Heart left ventricle (tissue), 13 donors: ENCODE data around the gene SLC19A3.

Experiments
- POLR2A ChIP-seq, 2 donors: fragments of 450-650 bp; IDR thresholded peaks; one replicate each; pipeline ENCODE4 v1.6.1; 2017; ENCODE audit warnings: antibody characterized with exemption in 2 of 2, mild to moderate bottlenecking in 2 of 2, moderate library complexity in 2 of 2
- TF ChIP-seq, protein P1 (sequence below), 12 donors: fragments of 200-600 bp; sonication (generic) in 4 of 12; IDR thresholded peaks; one replicate each; pipeline versions ENCODE4 v1.5.0 to v1.8.0; 2018 to 2022; ENCODE audit warnings: antibody characterized with exemption in 12 of 12, mild to moderate bottlenecking in 5 of 12
- donor health status: ischemic (EF 13 %, LVEDD 7.1; RV severe dilation, severe dysfunction).
- donor health status: DM: no; HTN: yes; CAD: no.
- donor health status: DM: no; HTN: no; CAD: no.
- donor health status: ischemic (EF 25% LVEDD 6.9; RV normal size, moderate dysfunction).
- donor health status: ischemic (EF 25% LVEDD 5.7; RV mildly dilated, moderate dysfunction).
- donor health status: ischemic (EF 35%, LVEDD 5.7; RV mildly dilated, moderate dysfunction).
- donor health status: nonischemic (EF 11% LVEDD 7.7; RV severe dilation, severe dysfunction).
- donor health status: DM: yes; HTN: yes; CAD: no.
- donor health status: PGD.
- donor health status: ischemic (EF 29% LVEDD 5.4; RV normal size, mild dysfunction).
- donor health status: nonischemic (EF 23%, LVEDD 6.1; RV moderate dilation, normal function).

- TF ChIP-seq, protein P1, sequence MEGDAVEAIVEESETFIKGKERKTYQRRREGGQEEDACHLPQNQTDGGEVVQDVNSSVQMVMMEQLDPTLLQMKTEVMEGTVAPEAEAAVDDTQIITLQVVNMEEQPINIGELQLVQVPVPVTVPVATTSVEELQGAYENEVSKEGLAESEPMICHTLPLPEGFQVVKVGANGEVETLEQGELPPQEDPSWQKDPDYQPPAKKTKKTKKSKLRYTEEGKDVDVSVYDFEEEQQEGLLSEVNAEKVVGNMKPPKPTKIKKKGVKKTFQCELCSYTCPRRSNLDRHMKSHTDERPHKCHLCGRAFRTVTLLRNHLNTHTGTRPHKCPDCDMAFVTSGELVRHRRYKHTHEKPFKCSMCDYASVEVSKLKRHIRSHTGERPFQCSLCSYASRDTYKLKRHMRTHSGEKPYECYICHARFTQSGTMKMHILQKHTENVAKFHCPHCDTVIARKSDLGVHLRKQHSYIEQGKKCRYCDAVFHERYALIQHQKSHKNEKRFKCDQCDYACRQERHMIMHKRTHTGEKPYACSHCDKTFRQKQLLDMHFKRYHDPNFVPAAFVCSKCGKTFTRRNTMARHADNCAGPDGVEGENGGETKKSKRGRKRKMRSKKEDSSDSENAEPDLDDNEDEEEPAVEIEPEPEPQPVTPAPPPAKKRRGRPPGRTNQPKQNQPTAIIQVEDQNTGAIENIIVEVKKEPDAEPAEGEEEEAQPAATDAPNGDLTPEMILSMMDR (IDR thresholded peaks at IDR 0.05): no peak
- no peak for TF ChIP-seq POLR2A (IDR thresholded peaks at IDR 0.05)
Observed at GRCh38 chr2:227653419-227653818, 64.4 kb downstream of the SLC19A3 start.
